Measurements from ENCODE around the gene CLIC6.
A peak's percentile ranks its signal among the peaks of the same experiment; 100 is the strongest.

Gene CLIC6

GRCh38 chr21:34744801-34745200, 76.0 kb downstream of the CLIC6 start:
- TF ChIP-seq EGR1 (IDR thresholded peaks at IDR 0.05) = no peak
- TF ChIP-seq ZBTB7A (IDR thresholded peaks at IDR 0.05; ENCODE audit: low read depth) = no peak
- TF ChIP-seq TCF12 (IDR thresholded peaks at IDR 0.05; ENCODE audit: low read depth) = no peak
- TF ChIP-seq RAD21 (IDR thresholded peaks at IDR 0.05; ENCODE audit: low read depth) = no peak
- TF ChIP-seq EP300 (IDR thresholded peaks at IDR 0.05; ENCODE audit: borderline replicate concordance) = no peak
- TF ChIP-seq YY1 (IDR thresholded peaks at IDR 0.05; ENCODE audit: low read depth) = no peak
- TF ChIP-seq CEBPB (IDR thresholded peaks at IDR 0.05) = no peak
- TF ChIP-seq NFIC (IDR thresholded peaks at IDR 0.05) = no peak
- TF ChIP-seq TEAD4 (IDR thresholded peaks at IDR 0.05) = no peak
- TF ChIP-seq FOXM1 (IDR thresholded peaks at IDR 0.05; ENCODE audit: borderline replicate concordance, low read depth) = no peak
- TF ChIP-seq CREB1 (IDR thresholded peaks at IDR 0.05; ENCODE audit: low read depth) = no peak

- no peak for TF ChIP-seq MAX (IDR thresholded peaks at IDR 0.05)
- TF ChIP-seq EP300 (IDR thresholded peaks at IDR 0.05; ENCODE audit: borderline replicate concordance) = no peak
- no peak for TF ChIP-seq ZBTB7A (IDR thresholded peaks at IDR 0.05; ENCODE audit: low read depth)
- TF ChIP-seq TEAD4 (IDR thresholded peaks at IDR 0.05) = no peak
- peak; percentile 94 for TF ChIP-seq RAD21 (IDR thresholded peaks at IDR 0.05; ENCODE audit: low read depth)
- no peak for TF ChIP-seq USF1 (IDR thresholded peaks at IDR 0.05)
Measured at GRCh38 chr21:34745557-34746255, 76.9 kb downstream of the CLIC6 start.

- TF ChIP-seq ZBTB7A (IDR thresholded peaks at IDR 0.05; ENCODE audit: low read depth) (no peak), NFIC (IDR thresholded peaks at IDR 0.05) (no peak), TCF12 (IDR thresholded peaks at IDR 0.05; ENCODE audit: low read depth) (no peak), YY1 (IDR thresholded peaks at IDR 0.05; ENCODE audit: low read depth) (no peak), FOXM1 (IDR thresholded peaks at IDR 0.05; ENCODE audit: borderline replicate concordance, low read depth) (no peak), TEAD4 (IDR thresholded peaks at IDR 0.05) (no peak), EGR1 (IDR thresholded peaks at IDR 0.05) (no peak), USF1 (IDR thresholded peaks at IDR 0.05) (no peak), CEBPB (IDR thresholded peaks at IDR 0.05) (no peak), CREB1 (IDR thresholded peaks at IDR 0.05; ENCODE audit: low read depth) (no peak), REST (IDR thresholded peaks at IDR 0.05; ENCODE audit: low read depth) (no peak), RAD21 (IDR thresholded peaks at IDR 0.05; ENCODE audit: low read depth) (no peak), EP300 (IDR thresholded peaks at IDR 0.05; ENCODE audit: borderline replicate concordance) (no peak), TAF1 (IDR thresholded peaks at IDR 0.05; ENCODE audit: low read depth) (no peak), MAX (IDR thresholded peaks at IDR 0.05) (no peak)
Measured at GRCh38 chr21:34748862-34749261, 80.1 kb downstream of the CLIC6 start.

- no peak for TF ChIP-seq MAX (IDR thresholded peaks at IDR 0.05)
- no peak for TF ChIP-seq EP300 (IDR thresholded peaks at IDR 0.05; ENCODE audit: borderline replicate concordance)
- no peak for TF ChIP-seq YY1 (IDR thresholded peaks at IDR 0.05; ENCODE audit: low read depth)
- TF ChIP-seq RAD21 (IDR thresholded peaks at IDR 0.05; ENCODE audit: low read depth) = no peak
- TF ChIP-seq CREB1 (IDR thresholded peaks at IDR 0.05; ENCODE audit: low read depth) = no peak
- no peak for TF ChIP-seq TAF1 (IDR thresholded peaks at IDR 0.05; ENCODE audit: low read depth)
- TF ChIP-seq USF1 (IDR thresholded peaks at IDR 0.05) = no peak
- TF ChIP-seq ZBTB7A (IDR thresholded peaks at IDR 0.05; ENCODE audit: low read depth) = no peak
- no peak for TF ChIP-seq TEAD4 (IDR thresholded peaks at IDR 0.05)
- no peak for TF ChIP-seq FOXM1 (IDR thresholded peaks at IDR 0.05; ENCODE audit: borderline replicate concordance, low read depth)
- TF ChIP-seq EGR1 (IDR thresholded peaks at IDR 0.05) = no peak
- TF ChIP-seq CEBPB (IDR thresholded peaks at IDR 0.05) = no peak
- no peak for TF ChIP-seq NFIC (IDR thresholded peaks at IDR 0.05)
- no peak for TF ChIP-seq REST (IDR thresholded peaks at IDR 0.05; ENCODE audit: low read depth)
- TF ChIP-seq TCF12 (IDR thresholded peaks at IDR 0.05; ENCODE audit: low read depth) = no peak
Measured at GRCh38 chr21:34754690-34755647, 86.2 kb downstream of the CLIC6 start.
